ENCODE results near the gene TAF1D.

- TF ChIP-seq CTCF (IDR thresholded peaks at IDR 0.05; ENCODE audit: extremely low read depth in 1 of 2, insufficient read depth in 1 of 2, low read depth in 1 of 2, low read length in 2 of 2) (no peak), POLR2AphosphoS5 (IDR thresholded peaks at IDR 0.05; ENCODE audit: insufficient read depth, low read depth, low read length) (no peak), POLR2A (IDR thresholded peaks at IDR 0.05; ENCODE audit: low read depth, low read length) (no peak), GATA2 (IDR thresholded peaks at IDR 0.05; ENCODE audit: insufficient read depth, insufficient read length, low read depth, low read length) (no peak), EZH2 (IDR thresholded peaks at IDR 0.05; ENCODE audit: borderline replicate concordance, low read depth, low read length, severe bottlenecking) (no peak), FOS (IDR thresholded peaks at IDR 0.05; ENCODE audit: borderline replicate concordance, insufficient read depth, low read length) (no peak)
Observed at GRCh38 chr11:93724089-93724488, 17.2 kb downstream of the TAF1D start.
